NCI-H187 (cell line): ENCODE measurements around the gene ZBTB20.

Experiments used
- DNase-seq, 2 experiments: peaks; one replicate each; lab custom pipeline; 2025; lab: John Stamatoyannopoulos, UW

ZBTB20 gene

GRCh38 chr3:115087512-115087911 lies 59.6 kb downstream of the ZBTB20 start:
- no peak for DNase-seq

- DNase-seq, result no peak
Measured at GRCh38 chr3:115086344-115086743, 60.7 kb downstream of the ZBTB20 start.

GRCh38 chr3:115085197-115085865 lies 61.8 kb downstream of the ZBTB20 start:
- no peak for DNase-seq

GRCh38 chr3:115084686-115085085 lies 62.4 kb downstream of the ZBTB20 start:
- DNase-seq, result no peak

- DNase-seq, result no peak
Measured at GRCh38 chr3:115082260-115082659, 64.8 kb downstream of the ZBTB20 start.

- no peak for DNase-seq
Measured at GRCh38 chr3:115081444-115081843, 65.6 kb downstream of the ZBTB20 start.

GRCh38 chr3:115077501-115078250 lies 69.4 kb downstream of the ZBTB20 start:
- DNase-seq, result no peak

GRCh38 chr3:115074502-115074901 lies 72.6 kb downstream of the ZBTB20 start:
- no peak for DNase-seq

GRCh38 chr3:115072265-115073021 lies 74.6 kb downstream of the ZBTB20 start:
- no peak for DNase-seq

GRCh38 chr3:115071601-115072000 lies 75.5 kb downstream of the ZBTB20 start:
- no peak for DNase-seq

GRCh38 chr3:115071166-115071565 lies 75.9 kb downstream of the ZBTB20 start:
- DNase-seq, result no peak

- no peak for DNase-seq
Measured at GRCh38 chr3:115068799-115069198, 78.3 kb downstream of the ZBTB20 start.

GRCh38 chr3:115062412-115062956 lies 84.6 kb downstream of the ZBTB20 start:
- DNase-seq, result no peak

GRCh38 chr3:115062009-115062408 lies 85.1 kb downstream of the ZBTB20 start:
- DNase-seq, result no peak

- no peak for DNase-seq
Measured at GRCh38 chr3:115052906-115053305, 94.2 kb downstream of the ZBTB20 start.

- no peak for DNase-seq
Measured at GRCh38 chr3:115042351-115042750, 104.7 kb downstream of the ZBTB20 start.

GRCh38 chr3:115040673-115041286 lies 106.3 kb downstream of the ZBTB20 start:
- DNase-seq, result no peak

GRCh38 chr3:115040246-115040645 lies 106.8 kb downstream of the ZBTB20 start:
- no peak for DNase-seq

- no peak for DNase-seq
Measured at GRCh38 chr3:115038817-115039216, 108.3 kb downstream of the ZBTB20 start.

- DNase-seq, result peak in 1 of 2 experiments; percentile 5
Measured at GRCh38 chr3:115022835-115023398, 124.2 kb downstream of the ZBTB20 start.

- DNase-seq, result no peak
Measured at GRCh38 chr3:115022199-115022598, 124.9 kb downstream of the ZBTB20 start.

- DNase-seq, result no peak
Measured at GRCh38 chr3:115021061-115021460, 126.0 kb downstream of the ZBTB20 start.
